ENCODE results near the gene FLT3. TPM values are rescaled to one million over a fixed set of nuclear protein-coding genes. Genes with fewer than 3 reads are reported as not detected.

Gene FLT3
- total RNA-seq, 4 donors from 2014 or later, result 0.06 to 1.8 (median 0.53) TPM

- TF ChIP-seq POLR2AphosphoS5 (IDR thresholded peaks at IDR 0.05) (no peak), POLR2A (IDR thresholded peaks at IDR 0.05; ENCODE audit: low read depth) (no peak), EP300 (IDR thresholded peaks at IDR 0.05) (no peak)
- TF ChIP-seq, protein P1, sequence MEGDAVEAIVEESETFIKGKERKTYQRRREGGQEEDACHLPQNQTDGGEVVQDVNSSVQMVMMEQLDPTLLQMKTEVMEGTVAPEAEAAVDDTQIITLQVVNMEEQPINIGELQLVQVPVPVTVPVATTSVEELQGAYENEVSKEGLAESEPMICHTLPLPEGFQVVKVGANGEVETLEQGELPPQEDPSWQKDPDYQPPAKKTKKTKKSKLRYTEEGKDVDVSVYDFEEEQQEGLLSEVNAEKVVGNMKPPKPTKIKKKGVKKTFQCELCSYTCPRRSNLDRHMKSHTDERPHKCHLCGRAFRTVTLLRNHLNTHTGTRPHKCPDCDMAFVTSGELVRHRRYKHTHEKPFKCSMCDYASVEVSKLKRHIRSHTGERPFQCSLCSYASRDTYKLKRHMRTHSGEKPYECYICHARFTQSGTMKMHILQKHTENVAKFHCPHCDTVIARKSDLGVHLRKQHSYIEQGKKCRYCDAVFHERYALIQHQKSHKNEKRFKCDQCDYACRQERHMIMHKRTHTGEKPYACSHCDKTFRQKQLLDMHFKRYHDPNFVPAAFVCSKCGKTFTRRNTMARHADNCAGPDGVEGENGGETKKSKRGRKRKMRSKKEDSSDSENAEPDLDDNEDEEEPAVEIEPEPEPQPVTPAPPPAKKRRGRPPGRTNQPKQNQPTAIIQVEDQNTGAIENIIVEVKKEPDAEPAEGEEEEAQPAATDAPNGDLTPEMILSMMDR (IDR thresholded peaks at IDR 0.05), result no peak
- H3K27ac ChIP-seq (replicated peaks in 1 of 4), result no peak overlapping the region
- no peak for DNase-seq (ENCODE audit: extremely low spot score)
- H3K4me3 ChIP-seq, result no peak overlapping the region
- H3K36me3 ChIP-seq, result no peaks in the 10 kb centered on the region
- intact Hi-C loops (cut with DNase I), result no loop called here
- H3K4me1 ChIP-seq, result peaks cover 7 to 43% (median 35%) of the 10 kb centered on the region in 4 donors
- peaks cover 0 to 98% (median 76%) of the 10 kb centered on the region in 4 donors for H3K27me3 ChIP-seq
- no peaks in the 10 kb centered on the region for H3K9me3 ChIP-seq
- WGBS, result 1% methylated on average over 11 of the region's 33 CpGs
These were observed 132.6 kb downstream of the FLT3 start for GRCh38 chr13:27967736-27968315.

- Histone ChIP-seq H3K36me3 (no peaks in the 10 kb centered on the region), H3K4me3 (no peak overlapping the region), H3K9me3 (no peaks in the 10 kb centered on the region), H3K27me3 (peaks cover 0 to 98% (median 80%) of the 10 kb centered on the region in 4 donors), H3K27ac (replicated peaks in 1 of 4) (no peak overlapping the region), H3K4me1 (peaks cover 7 to 43% (median 35%) of the 10 kb centered on the region in 4 donors)
- DNase-seq (ENCODE audit: extremely low spot score), result no peak
- WGBS, result 3% methylated on average over 14 of the region's 18 CpGs
- intact Hi-C loops (cut with DNase I), result no loop called here
- TF ChIP-seq, protein P1 (IDR thresholded peaks at IDR 0.05), result no peak
- no peak for TF ChIP-seq EP300 (IDR thresholded peaks at IDR 0.05)
- no peak for TF ChIP-seq POLR2A (IDR thresholded peaks at IDR 0.05; ENCODE audit: low read depth)
These were observed 133.1 kb downstream of the FLT3 start for GRCh38 chr13:27967203-27967735.

GRCh38 chr13:27966641-27967202 is 133.7 kb downstream of the FLT3 start:
- no peak for TF ChIP-seq EP300 (IDR thresholded peaks at IDR 0.05)
- TF ChIP-seq POLR2AphosphoS5 (IDR thresholded peaks at IDR 0.05), result no peak
- TF ChIP-seq POLR2A (IDR thresholded peaks at IDR 0.05; ENCODE audit: low read depth), result no peak
- TF ChIP-seq, protein P1 (IDR thresholded peaks at IDR 0.05), result no peak
- Histone ChIP-seq H3K4me1 (peaks cover 7 to 43% (median 35%) of the 10 kb centered on the region in 4 donors), H3K27me3 (peaks cover 0 to 98% (median 80%) of the 10 kb centered on the region in 4 donors), H3K27ac (replicated peaks in 1 of 4) (no peak overlapping the region), H3K4me3 (no peak overlapping the region), H3K36me3 (no peaks in the 10 kb centered on the region), H3K9me3 (no peaks in the 10 kb centered on the region)
- no peak for DNase-seq (ENCODE audit: extremely low spot score)
- intact Hi-C loops (cut with DNase I), result no loop called here
- WGBS, result 5% methylated on average over 26 of the region's 38 CpGs

DNA sequence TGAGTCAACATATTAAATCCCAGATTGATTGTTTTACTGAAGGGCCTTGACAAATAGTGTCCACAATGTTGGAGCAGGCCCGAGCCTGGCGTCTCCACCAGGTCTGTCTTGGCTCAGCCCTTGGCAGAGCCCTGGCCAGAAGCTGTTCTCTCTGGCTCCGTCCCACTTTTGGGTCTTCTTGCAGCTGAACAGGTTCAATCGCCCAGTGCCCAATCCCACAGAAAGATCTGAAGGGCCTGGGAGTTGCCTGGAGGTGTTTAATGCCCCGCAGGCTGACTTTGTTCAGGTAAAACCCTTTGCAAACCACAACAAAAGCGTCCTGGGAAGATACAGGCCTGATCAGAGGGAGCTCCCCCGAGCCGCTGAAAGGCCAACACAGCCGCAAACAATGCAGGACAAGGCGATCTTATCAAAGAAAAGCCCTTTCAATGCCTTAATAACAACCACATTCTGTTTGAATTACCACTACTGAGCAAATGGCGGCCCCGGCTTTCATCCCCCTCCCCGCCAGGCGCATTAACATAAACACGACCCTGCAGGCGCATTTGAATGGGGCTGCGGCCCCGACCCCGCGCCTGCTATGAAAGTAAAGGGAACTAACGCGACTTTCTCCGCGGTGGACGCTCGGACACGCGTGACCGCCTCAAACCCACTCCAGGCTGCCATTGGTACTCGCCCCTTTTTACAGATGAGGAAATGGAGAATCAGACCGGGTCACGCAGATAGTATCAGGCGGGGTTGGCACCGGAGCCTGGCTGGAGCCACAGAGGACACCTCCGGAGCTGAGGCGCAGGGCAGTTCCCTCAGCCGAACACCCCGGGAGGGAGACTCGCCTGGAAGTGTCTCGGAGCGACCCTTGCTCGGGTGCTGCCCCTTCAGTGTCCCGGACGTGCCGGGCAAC is 134.4 kb downstream of the FLT3 start:
- no peak for TF ChIP-seq POLR2AphosphoS5 (IDR thresholded peaks at IDR 0.05)
- TF ChIP-seq EP300 (IDR thresholded peaks at IDR 0.05), result no peak
- TF ChIP-seq, protein P1 (IDR thresholded peaks at IDR 0.05), result no peak
- TF ChIP-seq POLR2A (IDR thresholded peaks at IDR 0.05; ENCODE audit: low read depth), result no peak
- 14% methylated on average over 27 of the region's 45 CpGs for WGBS
- H3K9me3 ChIP-seq, result no peaks in the 10 kb centered on the region
- DNase-seq (ENCODE audit: extremely low spot score), result no peak
- intact Hi-C loops (cut with DNase I), result no loop called here
- peaks cover 10 to 47% (median 39%) of the 10 kb centered on the region in 4 donors for H3K4me1 ChIP-seq
- H3K27ac ChIP-seq (replicated peaks in 1 of 4), result no peak overlapping the region
- peaks cover 0 to 98% (median 79%) of the 10 kb centered on the region in 4 donors for H3K27me3 ChIP-seq
- no peaks in the 10 kb centered on the region for H3K36me3 ChIP-seq
- no peak overlapping the region for H3K4me3 ChIP-seq

Data from esophagus muscularis mucosa (tissue), 4 donors.